GM23248 (cell line): ENCODE measurements around the gene CEP57.

Experiments used
- EZH2 ChIP-seq: fragments of 200-600 bp; sonication (generic); IDR thresholded peaks from 2 replicates; pipeline ENCODE4 v1.6.1; 2018; ENCODE audit warnings: antibody characterized with exemption, mild to moderate bottlenecking; ENCODE audit not compliant: insufficient read depth, poor library complexity, severe bottlenecking
- EZH2phosphoT487 ChIP-seq: fragments of 200-600 bp; sonication (generic); IDR thresholded peaks from 2 replicates; pipeline ENCODE4 v1.6.1; 2018; ENCODE audit warnings: antibody characterized with exemption, moderate library complexity, mild to moderate bottlenecking, low read depth; ENCODE audit not compliant: insufficient read depth

- TF ChIP-seq EZH2 (no peak), EZH2phosphoT487 (no peak)
Observed at GRCh38 chr11:95845167-95845566, 54.9 kb downstream of the CEP57 start.
